HepG2 (cell line): ENCODE results near the gene GCN1. TPM values are rescaled to one million over a fixed set of nuclear protein-coding genes. Genes with fewer than 3 reads are reported as not detected.

Source experiments
- AGO2 ChIP-seq: fragments of 200-400 bp; formaldehyde crosslinking; optimal IDR thresholded peaks from 2 replicates; pipeline ENCODE3; 2017; ENCODE audit warnings: mild to moderate bottlenecking, low read depth, low read length, moderate library complexity
- AHR ChIP-seq: IDR thresholded peaks from 2 replicates; pipeline ENCODE4 v1.6.1; 2018; ENCODE audit warnings: missing genetic modification reagents, missing compliant biosample characterization
- AKAP8 ChIP-seq: sonication (generic); formaldehyde crosslinking; IDR thresholded peaks from 2 replicates; pipeline ENCODE4 v1.5.1; 2020; ENCODE audit warnings: mild to moderate bottlenecking, missing genetic modification reagents
- CENPX ChIP-seq: sonication (generic); formaldehyde crosslinking; IDR thresholded peaks from 2 replicates; pipeline ENCODE4 v1.9.0; 2021; ENCODE audit warnings: mild to moderate bottlenecking, missing genetic modification reagents, moderate library complexity
- E2F2 ChIP-seq: sonication (generic); formaldehyde crosslinking; IDR thresholded peaks from 2 replicates; pipeline ENCODE4 v1.4.0; 2020; ENCODE audit warnings: missing genetic modification reagents, borderline replicate concordance
- MTA3 ChIP-seq: sonication (generic); formaldehyde crosslinking; IDR thresholded peaks from 2 replicates; pipeline ENCODE4 v1.4.0; 2020; ENCODE audit warnings: missing genetic modification reagents
- NFE2L1 ChIP-seq: sonication (generic); formaldehyde crosslinking; IDR thresholded peaks from 2 replicates; pipeline ENCODE4 v1.4.0; 2020; ENCODE audit warnings: missing genetic modification reagents, mild to moderate bottlenecking, borderline replicate concordance
- NFIB ChIP-seq: sonication (generic); formaldehyde crosslinking; IDR thresholded peaks from 2 replicates; pipeline ENCODE4 v1.9.0; 2021; ENCODE audit warnings: missing genetic modification reagents, mild to moderate bottlenecking, borderline replicate concordance
- RFXANK ChIP-seq: IDR thresholded peaks from 2 replicates; pipeline ENCODE4 v1.6.1; 2016
- SATB2 ChIP-seq: sonication (generic); formaldehyde crosslinking; IDR thresholded peaks from 2 replicates; pipeline ENCODE4 v1.5.0; 2020; ENCODE audit warnings: missing genetic modification reagents
- SMAD1 ChIP-seq: sonication (generic); formaldehyde crosslinking; IDR thresholded peaks from 2 replicates; pipeline ENCODE4 v1.4.0; 2020; ENCODE audit warnings: missing genetic modification reagents, low read depth, mild to moderate bottlenecking, borderline replicate concordance
- TBP ChIP-seq: sonication (generic); formaldehyde crosslinking; IDR thresholded peaks from 2 replicates; pipeline ENCODE4 v1.5.0; 2020; ENCODE audit warnings: missing genetic modification reagents
- THRA ChIP-seq: sonication (generic); formaldehyde crosslinking; IDR thresholded peaks from 2 replicates; pipeline ENCODE4 v1.4.0; 2020; ENCODE audit warnings: missing genetic modification reagents, borderline replicate concordance
- XBP1 ChIP-seq: sonication (generic); formaldehyde crosslinking; IDR thresholded peaks from 2 replicates; pipeline ENCODE4 v1.5.0; 2020; ENCODE audit warnings: missing genetic modification reagents
- ZBTB42 ChIP-seq: sonication (generic); formaldehyde crosslinking; IDR thresholded peaks from 2 replicates; pipeline ENCODE4 v1.5.0; 2020; ENCODE audit warnings: mild to moderate bottlenecking, missing genetic modification reagents
- ZEB1 ChIP-seq: IDR thresholded peaks from 2 replicates; pipeline ENCODE4 v1.6.1; 2012; ENCODE audit warnings: mild to moderate bottlenecking, low read depth, inconsistent platforms; ENCODE audit not compliant: insufficient replicate concordance
- ZFP41 ChIP-seq: sonication (generic); formaldehyde crosslinking; IDR thresholded peaks from 2 replicates; pipeline ENCODE4 v1.4.0; 2020; ENCODE audit warnings: mild to moderate bottlenecking, missing genetic modification reagents, borderline replicate concordance
- ZHX1 ChIP-seq: sonication (generic); formaldehyde crosslinking; IDR thresholded peaks from 2 replicates; pipeline ENCODE4 v1.8.1; 2022; ENCODE audit warnings: low read depth, mild to moderate bottlenecking, missing genetic modification reagents
- ZNF292 ChIP-seq: sonication (generic); formaldehyde crosslinking; IDR thresholded peaks from 2 replicates; pipeline ENCODE4 v1.8.1; 2022; ENCODE audit warnings: mild to moderate bottlenecking, low read depth, missing genetic modification reagents, borderline replicate concordance
- ZNF431 ChIP-seq: sonication (generic); formaldehyde crosslinking; IDR thresholded peaks from 2 replicates; pipeline ENCODE4 v1.9.0; 2022; ENCODE audit warnings: missing genetic modification reagents, low read depth, mild to moderate bottlenecking, borderline replicate concordance
- ZNF558 ChIP-seq: sonication (generic); formaldehyde crosslinking; IDR thresholded peaks from 2 replicates; pipeline ENCODE4 v1.9.0; 2022; ENCODE audit warnings: mild to moderate bottlenecking, missing genetic modification reagents, borderline replicate concordance
- ZNF678 ChIP-seq: sonication (generic); formaldehyde crosslinking; IDR thresholded peaks from 2 replicates; pipeline ENCODE4 v1.4.0; 2020; ENCODE audit warnings: mild to moderate bottlenecking, missing genetic modification reagents
- ZNF737 ChIP-seq: sonication (generic); formaldehyde crosslinking; IDR thresholded peaks from 2 replicates; pipeline ENCODE4 v1.5.0; 2020; ENCODE audit warnings: missing genetic modification reagents, mild to moderate bottlenecking, borderline replicate concordance
- ZSCAN29 ChIP-seq: sonication (generic); formaldehyde crosslinking; conservative IDR thresholded peaks from 2 replicates; pipeline ENCODE4 v1.4.0; 2020; ENCODE audit warnings: mild to moderate bottlenecking, missing genetic modification reagents
- polyA plus RNA-seq, 8 experiments: library from polyadenylated mRNA; depleted of rRNA in 3 of 8; stranded (reverse) in 7 of 8; unstranded in 1 of 8; fragments of >200 nt; fragmentation: Illumina TruSeq in 4 of 8; extraction: Trizol in 4 of 8; gene quantifications; 2 replicates each; pipeline versions ENCODE4 v1.2.1 to v1.2.3, GENCODE V29; 2011 to 2016; ENCODE audit warnings: low read depth in 4 of 8, missing spikeins in 1 of 8, mixed read lengths in 1 of 8; ENCODE audit not compliant: insufficient read depth in 1 of 8
- total RNA-seq, 5 experiments: library from RNA; depleted of rRNA; stranded (reverse); fragments of >200 nt; fragmentation: Illumina TruSeq; extraction: Trizol; gene quantifications; 2 replicates each; pipeline ENCODE4 v1.2.3, GENCODE V29; 2016; ENCODE audit warnings: low read depth in 1 of 5

Gene GCN1
- total and polyA plus RNA-seq, 2 of the 13 experiments (the other 11 are each of a cell fraction or from before 2014, with no cell fraction given), result 58.2 to 83.0 TPM

GRCh38 chr12:120116792-120117651 lies 77.5 kb downstream of the GCN1 start (continued):
- TF ChIP-seq ZNF558 (CRISPR knock-in tag) (peak; percentile 92; the same call in 1 of the 2 replicates), ZFP41 (CRISPR knock-in tag) (0 out of 2 replicates have a peak, but pooled peaks have one; percentile 44), ZNF431 (CRISPR knock-in tag) (no peak; the same call in 1 of the 2 replicates), E2F2 (peak; percentile 83; the same call in 1 of the 2 replicates), ZEB1 (no peak), MTA3 (CRISPR knock-in tag) (no peak), ZHX1 (no peak; the same call in 1 of the 2 replicates), XBP1 (CRISPR knock-in tag) (peak; percentile 44; the same call in 1 of the 2 replicates), ZBTB42 (peak; percentile 61; the same call in 1 of the 2 replicates), AKAP8 (CRISPR knock-in tag) (no peak; the same call in 1 of the 2 replicates), SMAD1 (peak; percentile 81; the same call in 1 of the 2 replicates), TBP (CRISPR knock-in tag) (no peak), ZNF292 (no peak), CENPX (CRISPR knock-in tag) (no peak), ZNF678 (CRISPR knock-in tag) (0 out of 2 replicates have a peak, but pooled peaks have one; percentile 67), NFE2L1 (CRISPR knock-in tag) (no peak), RFXANK (CRISPR knock-in tag) (no peak), SATB2 (CRISPR knock-in tag) (peak; percentile 82), THRA (no peak; the same call in 1 of the 2 replicates), NFIB (CRISPR knock-in tag) (no peak), AHR (peak; percentile 61; the same call in 1 of the 2 replicates), AGO2 (peak; percentile 86), ZNF737 (no peak), ZSCAN29 (CRISPR knock-in tag) (peak; percentile 22; the same call in 1 of the 2 replicates)
